ENCODE data around the gene NDRG3.
"Not testable (repeated sequence)": the region's sequence is repeated elsewhere in the genome, so short reads cannot be mapped to it uniquely, and the experiment has no call there.

NDRG3 gene

GRCh38 chr20:36644032-36644705, 101.7 kb downstream of the NDRG3 start:
- DNase-seq (ENCODE audit: low read depth) = no peak

- no peak for DNase-seq (ENCODE audit: low read depth)
These were observed 103.8 kb downstream of the NDRG3 start for GRCh38 chr20:36642136-36642535.

- no peak for DNase-seq (ENCODE audit: low read depth)
These were observed 104.4 kb downstream of the NDRG3 start for GRCh38 chr20:36641506-36641843.

- DNase-seq (ENCODE audit: low read depth) = not testable (repeated sequence)
These were observed 107.0 kb downstream of the NDRG3 start for GRCh38 chr20:36638876-36639400.

- no peak for DNase-seq (ENCODE audit: low read depth)
These were observed 111.5 kb downstream of the NDRG3 start for GRCh38 chr20:36634342-36634741.

- no peak for DNase-seq (ENCODE audit: low read depth)
These were observed 112.6 kb downstream of the NDRG3 start for GRCh38 chr20:36633285-36633772.

GRCh38 chr20:36632487-36633284, 113.2 kb downstream of the NDRG3 start:
- DNase-seq (ENCODE audit: low read depth) = no peak

- DNase-seq (ENCODE audit: low read depth) = no peak
These were observed 113.8 kb downstream of the NDRG3 start for GRCh38 chr20:36632147-36632486.

- DNase-seq (ENCODE audit: low read depth) = peak; percentile 50
These were observed 114.2 kb downstream of the NDRG3 start for GRCh38 chr20:36631646-36632045.

- no peak for DNase-seq (ENCODE audit: low read depth)
These were observed 115.9 kb downstream of the NDRG3 start for GRCh38 chr20:36629719-36630681.

GRCh38 chr20:36628076-36628475, 117.8 kb downstream of the NDRG3 start:
- no peak for DNase-seq (ENCODE audit: low read depth)

- no peak for DNase-seq (ENCODE audit: low read depth)
These were observed 121.0 kb downstream of the NDRG3 start for GRCh38 chr20:36624944-36625324.

GRCh38 chr20:36624068-36624943, 121.6 kb downstream of the NDRG3 start:
- DNase-seq (ENCODE audit: low read depth) = no peak

- no peak for DNase-seq (ENCODE audit: low read depth)
These were observed 122.4 kb downstream of the NDRG3 start for GRCh38 chr20:36623444-36623843.

GRCh38 chr20:36620917-36621316, 125.0 kb downstream of the NDRG3 start:
- no peak for DNase-seq (ENCODE audit: low read depth)

GRCh38 chr20:36614781-36615557, 130.9 kb downstream of the NDRG3 start:
- DNase-seq (ENCODE audit: low read depth) = no peak

GRCh38 chr20:36613974-36614373, 131.9 kb downstream of the NDRG3 start:
- DNase-seq (ENCODE audit: low read depth) = no peak

GRCh38 chr20:36611625-36612024, 134.3 kb downstream of the NDRG3 start:
- no peak for DNase-seq (ENCODE audit: low read depth)

GRCh38 chr20:36608388-36608728, 137.5 kb downstream of the NDRG3 start:
- peak; percentile 37 for DNase-seq (ENCODE audit: low read depth)

- DNase-seq (ENCODE audit: low read depth) = peak; percentile 41
These were observed 138.1 kb downstream of the NDRG3 start for GRCh38 chr20:36607586-36608387.
